Measurements from ENCODE around the gene EFNA4. TPM values are rescaled to one million over a fixed set of nuclear protein-coding genes. Genes with fewer than 3 reads are reported as not detected.

Gene EFNA4
- total and polyA plus RNA-seq, 9 of the 15 experiments (the other 6 are each of a cell fraction or from before 2014, with no cell fraction given) = 0.68 to 7.4 (median 6.1) TPM

GRCh38 chr1:155071701-155072100 is 8.2 kb downstream of the EFNA4 start:
- ATAC-seq (no peak), FAIRE-seq (no peak), DNase-seq (ENCODE audit: extremely low read depth in 1 of 4, low spot score in 3 of 4) (peak in 2 of 4 experiments; percentile 42 to 53)
- H3K9me3 ChIP-seq (replicated peaks; ENCODE audit: control insufficient read depth, insufficient read depth, low read depth, low read length) = no peaks in the 10 kb centered on the region
- no peak for TF ChIP-seq ATF1 (CRISPR knock-in tag; IDR thresholded peaks at IDR 0.05)
- no peak for TF ChIP-seq ATF1 (tag; IDR thresholded peaks at IDR 0.05)
- no peak for TF ChIP-seq HDGF (IDR thresholded peaks at IDR 0.05)
- peak; percentile 69 for TF ChIP-seq RFX1 (IDR thresholded peaks at IDR 0.05)
- TF ChIP-seq JUND (IDR thresholded peaks at IDR 0.05; ENCODE audit: borderline replicate concordance, low read depth, low read length) = peak; percentile 41
- TF ChIP-seq JUND (tag; IDR thresholded peaks at IDR 0.05; ENCODE audit: borderline replicate concordance, low read depth, low read length) = peak; percentile 52; the same call in 1 of the 3 replicates
- TF ChIP-seq POLR2AphosphoS5 (IDR thresholded peaks at IDR 0.05; ENCODE audit: control insufficient read depth, insufficient read depth, low read depth, low read length) = no peak
- TF ChIP-seq NFYB (IDR thresholded peaks at IDR 0.05; ENCODE audit: extremely low read depth, insufficient read length) = peak; percentile 47
- peak; percentile 94 for TF ChIP-seq ATF7 (IDR thresholded peaks at IDR 0.05)
- TF ChIP-seq ZNF512 (tag; IDR thresholded peaks at IDR 0.05) = peak; percentile 58
- TF ChIP-seq ATF3 (IDR thresholded peaks at IDR 0.05) = peak; percentile 56
- no peak for TF ChIP-seq ATF3 (CRISPR knock-in tag; conservative IDR thresholded peaks at IDR 0.05)
- TF ChIP-seq ZNF316 (IDR thresholded peaks at IDR 0.05) = peak; percentile 54
- 0 out of 2 replicates have a peak, but pooled peaks have one; percentile 10 for TF ChIP-seq JUN (IDR thresholded peaks at IDR 0.05; ENCODE audit: borderline replicate concordance, low read depth, low read length)
- no peak for TF ChIP-seq JUN (CRISPR knock-in tag; IDR thresholded peaks at IDR 0.05; ENCODE audit: borderline replicate concordance)
- 0 out of 2 replicates have a peak, but pooled peaks have one; percentile 8 for TF ChIP-seq SREBF2 (CRISPR knock-in tag; IDR thresholded peaks at IDR 0.05)
- H3K9ac ChIP-seq (ENCODE audit: insufficient read depth in 1 of 2, low read depth in 2 of 2, low read length in 2 of 2) = peak overlapping the region; percentile 48 to 70; a peak in 3 of 4 replicates
- H4K20me1 ChIP-seq (replicated peaks; ENCODE audit: control insufficient read depth, insufficient read depth, low read length) = no peaks in the 10 kb centered on the region
- POLR2A ChIA-PET = interaction anchor here (0.6 to 0.7 kb wide), 4 partner anchors 49 to 727 kb away, joined by 3 to 5 read pairs (median 3); partner anchors contain the start of gene CHRNB2
- in situ Hi-C loops (cut with MboI) (no loop called here), intact Hi-C loops (cut with micrococcal nuclease) (loop anchor here (1.0 to 2.0 kb wide), 2 partner anchors 8 to 13 kb away; partner anchors contain the start of gene EFNA4)
- H3K27ac ChIP-seq (ENCODE audit: extremely low read depth, low read depth, low read length) = peak overlapping the region; percentile 44; the same call in 1 of the 3 replicates
- H3K9me1 ChIP-seq (ENCODE audit: control insufficient read depth, insufficient read depth, low read length) = no peaks in the 10 kb centered on the region
- peak overlapping the region; percentile 76; the same call in 1 of the 2 replicates for H3K4me2 ChIP-seq (ENCODE audit: insufficient read depth, low read length)
- H3K4me3 ChIP-seq = no peak overlapping the region
- no peaks in the 10 kb centered on the region for H3K79me2 ChIP-seq (ENCODE audit: control insufficient read depth, insufficient read depth, low read length)
- CTCF ChIA-PET (ENCODE audit: low intra/inter-chr PET ratio) = no interaction called here
- no peaks in the 10 kb centered on the region for H3K27me3 ChIP-seq (ENCODE audit: control insufficient read depth in 2 of 2, insufficient read depth in 2 of 2, low read length in 2 of 2)
- H3K4me1 ChIP-seq (replicated peaks in 1 of 2; ENCODE audit: control insufficient read depth in 2 of 2, insufficient read depth in 2 of 2, low read length in 2 of 2) = peaks cover 26 to 42% of the 10 kb centered on the region in 2 experiments
- WGBS (ENCODE audit: insufficient coverage, low coverage, missing lambda C conversion rate) = 71% methylated on average over 11 of the region's 14 CpGs
- H3K36me3 ChIP-seq (ENCODE audit: control insufficient read depth, insufficient read depth, low read length) = peaks cover 15% of the 10 kb centered on the region; the same call in 1 of the 3 replicates
- no TSS peak for BruUV-seq (replicated peaks)
- H2AFZ ChIP-seq (ENCODE audit: low read depth, low read length) = peak overlapping the region; percentile 87

Measured in K562 (cell line).